Naive thymus-derived CD4-positive, alpha-beta T cell (primary cell): ENCODE data around the gene PANK4. TPM values are rescaled to one million over a fixed set of nuclear protein-coding genes. Genes with fewer than 3 reads are reported as not detected.

Source experiments
- ATAC-seq: fragments of 150-1000 bp; cut with Tn5 transposase; 2 replicates; pipeline ENCODE4 v1.10.0; 2021; ENCODE audit warnings: mild to moderate bottlenecking, moderate library complexity
- CTCF ChIA-PET: fragments of 350-600 bp; sonication (Branson Sonifier 250); formaldehyde crosslinking; loops from one replicate; lab custom pipeline; 2021; ENCODE audit warnings: antibody characterized with exemption; lab: Charles Lee
- POLR2A ChIA-PET: fragments of 350-600 bp; sonication (Branson Sonifier 250); formaldehyde crosslinking; loops from one replicate; lab custom pipeline; 2021; ENCODE audit warnings: antibody characterized with exemption, inconsistent platforms; lab: Charles Lee
- DNase-seq, 9 donors: peaks; one replicate each; pipeline versions ENCODE4 v3.0.0 to v3.0.0-alpha.2; 2020 to 2022; ENCODE audit warnings: mixed read lengths in 1 of 9
- H3K27ac ChIP-seq: one replicate; pipeline ENCODE4 v1.7.0; 2013; ENCODE audit warnings: mild to moderate bottlenecking, low read depth, low read length, moderate library complexity
- H3K27me3 ChIP-seq, 2 donors: one replicate each; pipeline ENCODE4 v1.7.0; 2013; ENCODE audit warnings: low read length in 2 of 2, mild to moderate bottlenecking in 2 of 2, moderate library complexity in 2 of 2; ENCODE audit not compliant: control insufficient read depth in 2 of 2, insufficient read depth in 2 of 2
- H3K36me3 ChIP-seq, 3 experiments: 1 replicate in 2 of 3; 2 replicates in 1 of 3; pipeline ENCODE4 v1.7.0; 2013; ENCODE audit warnings: low read length in 3 of 3, mild to moderate bottlenecking in 3 of 3, moderate library complexity in 1 of 3; ENCODE audit not compliant: insufficient read depth in 3 of 3, control insufficient read depth in 2 of 3
- H3K4me1 ChIP-seq, 2 donors: one replicate each; pipeline ENCODE4 v1.7.0; 2013; ENCODE audit warnings: low read length in 2 of 2, mild to moderate bottlenecking in 2 of 2, moderate library complexity in 1 of 2; ENCODE audit not compliant: control insufficient read depth in 2 of 2, insufficient read depth in 2 of 2
- H3K4me3 ChIP-seq: 2 replicates; pipeline ENCODE4 v1.7.0; 2013; ENCODE audit warnings: mild to moderate bottlenecking, low read length
- H3K9me3 ChIP-seq, 3 experiments: 1 replicate in 2 of 3; 2 replicates in 1 of 3; pipeline ENCODE4 v1.7.0; 2013; ENCODE audit warnings: low read length in 3 of 3; ENCODE audit not compliant: control insufficient read depth in 2 of 3
- H3K27ac Mint-ChIP-seq, 9 donors: one replicate each; pipeline ENCODE4 v1.8.0; 2020 to 2022; ENCODE audit warnings: mixed read lengths in 9 of 9, mild to moderate bottlenecking in 8 of 9, moderate library complexity in 5 of 9, inconsistent platforms in 2 of 9
- H3K27me3 Mint-ChIP-seq, 5 donors: one replicate each; pipeline ENCODE4 v1.8.0; 2021 to 2022; ENCODE audit warnings: mixed read lengths in 5 of 5, mild to moderate bottlenecking in 1 of 5
- H3K36me3 Mint-ChIP-seq, 5 donors: one replicate each; pipeline ENCODE4 v1.8.0; 2020 to 2022; ENCODE audit warnings: mixed read lengths in 5 of 5, mild to moderate bottlenecking in 3 of 5, inconsistent platforms in 1 of 5
- H3K4me1 Mint-ChIP-seq, 7 donors: one replicate each; pipeline ENCODE4 v1.8.0; 2020 to 2022; ENCODE audit warnings: mixed read lengths in 7 of 7, mild to moderate bottlenecking in 3 of 7, inconsistent platforms in 1 of 7
- H3K4me3 Mint-ChIP-seq, 10 donors: one replicate each; pipeline ENCODE4 v1.8.0; 2020 to 2022; ENCODE audit warnings: mild to moderate bottlenecking in 10 of 10, mixed read lengths in 10 of 10, moderate library complexity in 6 of 10, inconsistent platforms in 2 of 10
- H3K9me3 Mint-ChIP-seq, 11 donors: one replicate each; pipeline ENCODE4 v1.8.0; 2020 to 2022; ENCODE audit warnings: mixed read lengths in 11 of 11, mild to moderate bottlenecking in 4 of 11, inconsistent platforms in 1 of 11, moderate library complexity in 1 of 11
- intact Hi-C, 2 donors: fragments of 100-400 bp; cut with micrococcal nuclease; formaldehyde crosslinking; loops; one replicate each; pipeline ENCODE4 v1.15.1; 2023
- polyA plus RNA-seq, 2 donors: library from polyadenylated mRNA; unstranded; fragments of 300-500 nt; fragmentation: Illumina TruSeq; gene quantifications; one replicate each; pipeline ENCODE4 v1.2.3, GENCODE V29; 2021
- total RNA-seq, 6 experiments: library from RNA in 5 of 6; stranded (reverse) in 5 of 6; gene quantifications; 1 replicate in 5 of 6; 2 replicates in 1 of 6; pipeline ENCODE4 v1.2.3 and lab custom pipeline; 2021 to 2026

Gene PANK4
- total and polyA plus RNA-seq, 7 experiments from 2014 or later: 12.7 to 91.2 (median 64.4) TPM

GRCh38 chr1:2502661-2503553 is 23.5 kb downstream of the PANK4 start:
- POLR2A ChIA-PET: interaction anchor here (1.3 kb wide), 1 partner anchor 9 kb away, joined by 5 read pairs; no protein-coding TSS in a partner anchor
- Histone ChIP-seq H3K9me3 (no peaks in the 10 kb centered on the region), H3K36me3 (peaks cover 0 to 9% (median 0%) of the 10 kb centered on the region in 3 experiments), H3K27me3 (no peaks in the 10 kb centered on the region), H3K4me1 (peaks cover 13 to 15% of the 10 kb centered on the region in 2 donors), H3K27ac (no peak overlapping the region), H3K4me3 (no peak overlapping the region)
- ATAC-seq: no peak
- Mint-ChIP-seq H3K4me3 (no peak overlapping the region), H3K27ac (no peak overlapping the region), H3K4me1 (peaks cover 0 to 15% (median 9%) of the 10 kb centered on the region in 7 donors), H3K27me3 (no peaks in the 10 kb centered on the region), H3K9me3 (peaks cover 0 to 2% (median 0%) of the 10 kb centered on the region in 11 donors), H3K36me3 (no peaks in the 10 kb centered on the region)
- intact Hi-C loops: no loop called here
- no peak for DNase-seq
- CTCF ChIA-PET: no interaction called here

GRCh38 chr1:2502210-2502609 is 24.2 kb downstream of the PANK4 start:
- no peak overlapping the region for H3K27ac Mint-ChIP-seq
- Histone ChIP-seq H3K27me3 (no peaks in the 10 kb centered on the region), H3K36me3 (peaks cover 0 to 2% (median 0%) of the 10 kb centered on the region in 3 experiments), H3K4me3 (no peak overlapping the region), H3K27ac (no peak overlapping the region), H3K9me3 (no peaks in the 10 kb centered on the region), H3K4me1 (peaks cover 13 to 15% of the 10 kb centered on the region in 2 donors)
- H3K36me3 Mint-ChIP-seq: no peaks in the 10 kb centered on the region
- DNase-seq (no peak), ATAC-seq (no peak)
- intact Hi-C loops: no loop called here
- peaks cover 0 to 2% (median 0%) of the 10 kb centered on the region in 11 donors for H3K9me3 Mint-ChIP-seq
- POLR2A ChIA-PET: no interaction called here
- peaks cover 0 to 15% (median 9%) of the 10 kb centered on the region in 7 donors for H3K4me1 Mint-ChIP-seq
- H3K4me3 Mint-ChIP-seq: no peak overlapping the region
- no peaks in the 10 kb centered on the region for H3K27me3 Mint-ChIP-seq
- CTCF ChIA-PET: no interaction called here

- H3K9me3 Mint-ChIP-seq: peaks cover 0 to 2% (median 0%) of the 10 kb centered on the region in 11 donors
- H3K27ac Mint-ChIP-seq: no peak overlapping the region
- H3K4me1 Mint-ChIP-seq: peaks cover 0 to 15% (median 9%) of the 10 kb centered on the region in 7 donors
- Histone ChIP-seq H3K9me3 (no peaks in the 10 kb centered on the region), H3K27me3 (no peaks in the 10 kb centered on the region), H3K4me3 (no peak overlapping the region), H3K4me1 (peaks cover 13 to 15% of the 10 kb centered on the region in 2 donors), H3K27ac (no peak overlapping the region), H3K36me3 (no peaks in the 10 kb centered on the region)
- H3K4me3 Mint-ChIP-seq: no peak overlapping the region
- no peaks in the 10 kb centered on the region for H3K36me3 Mint-ChIP-seq
- ATAC-seq (no peak), DNase-seq (no peak)
- POLR2A ChIA-PET: no interaction called here
- CTCF ChIA-PET: no interaction called here
- H3K27me3 Mint-ChIP-seq: no peaks in the 10 kb centered on the region
- intact Hi-C loops: no loop called here
Observed at GRCh38 chr1:2501820-2502119, 24.6 kb downstream of the PANK4 start.

GRCh38 chr1:2501041-2501819 is 25.2 kb downstream of the PANK4 start:
- no peaks in the 10 kb centered on the region for H3K27me3 Mint-ChIP-seq
- H3K36me3 Mint-ChIP-seq: no peaks in the 10 kb centered on the region
- no peaks in the 10 kb centered on the region for H3K36me3 ChIP-seq
- no peak overlapping the region for H3K27ac ChIP-seq
- peak overlapping the region in 1 of 9 donors; percentile 55 for H3K27ac Mint-ChIP-seq
- intact Hi-C loops: no loop called here
- DNase-seq (no peak), ATAC-seq (no peak)
- peaks cover 0 to 2% (median 0%) of the 10 kb centered on the region in 11 donors for H3K9me3 Mint-ChIP-seq
- ChIA-PET POLR2A (no interaction called here), CTCF (interaction anchor here (0.7 kb wide), 1 partner anchor 60 kb away, joined by 3 read pairs; no protein-coding TSS in a partner anchor)
- peaks cover 0 to 16% (median 9%) of the 10 kb centered on the region in 7 donors for H3K4me1 Mint-ChIP-seq
- H3K4me3 Mint-ChIP-seq: no peak overlapping the region
- H3K4me3 ChIP-seq: no peak overlapping the region
- H3K27me3 ChIP-seq: no peaks in the 10 kb centered on the region
- peaks cover 13 to 20% of the 10 kb centered on the region in 2 donors for H3K4me1 ChIP-seq
- H3K9me3 ChIP-seq: no peaks in the 10 kb centered on the region

- peaks cover 13 to 26% of the 10 kb centered on the region in 2 donors for H3K4me1 ChIP-seq
- intact Hi-C loops: no loop called here
- no peak overlapping the region for H3K27ac ChIP-seq
- DNase-seq: no peak
- no peaks in the 10 kb centered on the region for H3K27me3 Mint-ChIP-seq
- H3K4me3 Mint-ChIP-seq: peak overlapping the region in 7 of 10 donors; percentile 9 to 73 (median 31)
- no peaks in the 10 kb centered on the region for H3K27me3 ChIP-seq
- H3K4me1 Mint-ChIP-seq: peaks cover 0 to 21% (median 9%) of the 10 kb centered on the region in 7 donors
- ATAC-seq: peak; percentile 36
- ChIA-PET POLR2A (no interaction called here), CTCF (no interaction called here)
- H3K27ac Mint-ChIP-seq: peak overlapping the region in 7 of 9 donors; percentile 39 to 89 (median 61)
- no peaks in the 10 kb centered on the region for H3K36me3 Mint-ChIP-seq
- H3K36me3 ChIP-seq: no peaks in the 10 kb centered on the region
- no peaks in the 10 kb centered on the region for H3K9me3 Mint-ChIP-seq
- H3K4me3 ChIP-seq: no peak overlapping the region
- H3K9me3 ChIP-seq: no peaks in the 10 kb centered on the region
Observed at GRCh38 chr1:2499986-2500596, 26.3 kb downstream of the PANK4 start.

- Mint-ChIP-seq H3K36me3 (no peaks in the 10 kb centered on the region), H3K4me1 (peaks cover 1 to 22% (median 11%) of the 10 kb centered on the region in 7 donors), H3K9me3 (no peaks in the 10 kb centered on the region), H3K27ac (no peak overlapping the region), H3K27me3 (no peaks in the 10 kb centered on the region), H3K4me3 (peak overlapping the region in 1 of 10 donors; percentile 73)
- CTCF ChIA-PET: no interaction called here
- intact Hi-C loops: no loop called here
- H3K27ac ChIP-seq: no peak overlapping the region
- H3K27me3 ChIP-seq: no peaks in the 10 kb centered on the region
- no peak overlapping the region for H3K4me3 ChIP-seq
- POLR2A ChIA-PET: no interaction called here
- no peaks in the 10 kb centered on the region for H3K36me3 ChIP-seq
- no peak for DNase-seq
- ATAC-seq: no peak
- no peaks in the 10 kb centered on the region for H3K9me3 ChIP-seq
- peaks cover 13 to 26% of the 10 kb centered on the region in 2 donors for H3K4me1 ChIP-seq
Observed at GRCh38 chr1:2499260-2499659, 27.1 kb downstream of the PANK4 start.
